ENCODE results near the gene OR2T2. TPM values are rescaled to one million over a fixed set of nuclear protein-coding genes. Genes with fewer than 3 reads are reported as not detected.

Gene OR2T2
- not detected in 2 replicates for total RNA-seq

GRCh38 chr1:248445399-248445798, at the start of gene OR2T2:
Gene OR2T2 (plus strand): TSS chr1:248445637. CDS start chr1:248452798, 7,161 bp downstream.

GRCh38 chr1:248402748-248403147, 42.7 kb upstream of the OR2T2 start, which contains the start of gene OR2T1:
Gene OR2T1 (plus strand): TSS chr1:248403048. CDS start chr1:248406148, 3,100 bp downstream.

GRCh38 chr1:248473051-248473450, 27.6 kb downstream of the OR2T2 start, which contains the start of gene OR2T3:
Gene OR2T3 (plus strand): TSS chr1:248473351. CDS start chr1:248473351, 0 bp downstream.

GRCh38 chr1:248488289-248488688, 42.9 kb downstream of the OR2T2 start, which contains the start of gene OR2T5:
Gene OR2T5 (plus strand): TSS chr1:248488589. CDS start chr1:248488589, 0 bp downstream.

Other genes starting within 250 kb of the OR2T2 start
- gene OR2M3, start 248.4 kb upstream of the OR2T2 start, total RNA-seq, result not detected in 2 replicates
- not detected in 2 replicates for gene OR2M4, start 214.2 kb upstream of the OR2T2 start, total RNA-seq
- gene OR2T33, start 167.7 kb upstream of the OR2T2 start, total RNA-seq, result not detected in 2 replicates
- not detected in 2 replicates for gene OR2T12, start 142.2 kb upstream of the OR2T2 start, total RNA-seq
- not detected in 2 replicates for gene OR2M7, start 121.1 kb upstream of the OR2T2 start, total RNA-seq
- gene OR14C36, start 96.9 kb upstream of the OR2T2 start, total RNA-seq, result not detected in 2 replicates
- gene OR2T4, start 84.0 kb upstream of the OR2T2 start, total RNA-seq, result not detected in 2 replicates
- not detected in 2 replicates for gene OR2T6, start 69.9 kb upstream of the OR2T2 start, total RNA-seq
- not detected in 2 replicates for gene OR2T1, start 42.6 kb upstream of the OR2T2 start, total RNA-seq
- gene OR2T3, start 27.7 kb downstream of the OR2T2 start, total RNA-seq, result not detected in 2 replicates
- not detected in 2 replicates for gene OR2T5, start 43.0 kb downstream of the OR2T2 start, total RNA-seq
- not detected in 2 replicates for gene OR2G6, start 62.4 kb downstream of the OR2T2 start, total RNA-seq
- not detected in 2 replicates for gene OR2T29, start 117.1 kb downstream of the OR2T2 start, total RNA-seq
- not detected in 2 replicates for gene OR2T34, start 129.1 kb downstream of the OR2T2 start, total RNA-seq
- not detected in 2 replicates for gene OR2T10, start 152.1 kb downstream of the OR2T2 start, total RNA-seq
- not detected in 2 replicates for gene OR2T11, start 189.5 kb downstream of the OR2T2 start, total RNA-seq
- gene OR2T35, start 199.6 kb downstream of the OR2T2 start, total RNA-seq, result not detected in 2 replicates
- gene OR2T27, start 209.9 kb downstream of the OR2T2 start, total RNA-seq, result not detected in 2 replicates